Uterus (tissue), 2 donors: Measurements from ENCODE around the gene DIS3L.

Experiments
- CTCF ChIP-seq, 4 experiments: fragments of 200-600 bp in 2 of 4; fragments of 450-650 bp in 2 of 4; sonication (generic) in 2 of 4; IDR thresholded peaks; one replicate each; pipeline ENCODE4 v1.5.1; 2016 to 2019; ENCODE audit warnings: antibody characterized with exemption in 4 of 4, mild to moderate bottlenecking in 2 of 4, moderate library complexity in 1 of 4
- POLR2A ChIP-seq, 2 donors: fragments of 450-650 bp; IDR thresholded peaks; one replicate each; pipeline ENCODE4 v1.6.1; 2016; ENCODE audit warnings: antibody characterized with exemption in 2 of 2, mild to moderate bottlenecking in 1 of 2, moderate library complexity in 1 of 2

- TF ChIP-seq CTCF (IDR thresholded peaks at IDR 0.05) (no peak), POLR2A (IDR thresholded peaks at IDR 0.05) (no peak)
Measured at GRCh38 chr15:66374179-66374578, 80.8 kb downstream of the DIS3L start.
